T-helper 9 cell (primary cell): ENCODE data around the gene FGF14.
A peak's percentile ranks its signal among the peaks of the same experiment; 100 is the strongest.

Source experiments
- DNase-seq: peaks from one replicate; pipeline ENCODE4 v3.0.0-alpha.2; 2020
- total RNA-seq, 2 donors: gene quantifications; one replicate each; lab custom pipeline; 2026; lab: John Stamatoyannopoulos, UW

The FGF14 gene
- 0 to 0.56 reads per million in 2 donors for total RNA-seq

GRCh38 chr13:102401766-102402165 lies at the start of gene FGF14:
FGF14 (minus strand) TSS chr13:102402048.
- no peak for DNase-seq

GRCh38 chr13:102443249-102443648 lies 41.4 kb upstream of the FGF14 start:
- no peak for DNase-seq

DNA sequence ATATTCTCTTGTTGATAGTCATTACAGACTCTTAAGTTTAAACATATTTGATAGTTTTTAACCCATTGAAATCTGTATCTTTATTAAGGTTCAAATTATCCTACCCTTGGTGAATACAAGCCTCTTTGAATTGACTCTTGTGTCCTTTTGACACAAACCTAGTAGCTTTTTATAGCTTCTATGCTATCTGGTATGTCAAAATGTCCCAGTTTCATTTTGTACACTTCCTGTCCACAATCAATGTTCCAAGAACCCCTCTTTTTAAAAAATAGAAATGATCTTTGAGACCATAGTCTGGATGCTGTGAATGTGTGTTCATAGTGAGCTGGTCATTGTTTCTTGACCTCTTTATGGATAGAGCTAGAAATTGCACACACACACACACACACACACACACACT lies 39.2 kb upstream of the FGF14 start:
- DNase-seq = no peak

GRCh38 chr13:102440259-102440936 lies 38.5 kb upstream of the FGF14 start:
- DNase-seq = no peak

- no peak for DNase-seq
Measured at GRCh38 chr13:102422690-102423089, 20.8 kb upstream of the FGF14 start.

- no peak for DNase-seq
Measured at GRCh38 chr13:102405499-102406100, 3.8 kb upstream of the FGF14 start.

- no peak for DNase-seq
Measured at GRCh38 chr13:102402290-102402689, 442 bp upstream of the FGF14 start.

GRCh38 chr13:102401265-102401664 lies 583 bp downstream of the FGF14 start:
- DNase-seq = no peak

DNA sequence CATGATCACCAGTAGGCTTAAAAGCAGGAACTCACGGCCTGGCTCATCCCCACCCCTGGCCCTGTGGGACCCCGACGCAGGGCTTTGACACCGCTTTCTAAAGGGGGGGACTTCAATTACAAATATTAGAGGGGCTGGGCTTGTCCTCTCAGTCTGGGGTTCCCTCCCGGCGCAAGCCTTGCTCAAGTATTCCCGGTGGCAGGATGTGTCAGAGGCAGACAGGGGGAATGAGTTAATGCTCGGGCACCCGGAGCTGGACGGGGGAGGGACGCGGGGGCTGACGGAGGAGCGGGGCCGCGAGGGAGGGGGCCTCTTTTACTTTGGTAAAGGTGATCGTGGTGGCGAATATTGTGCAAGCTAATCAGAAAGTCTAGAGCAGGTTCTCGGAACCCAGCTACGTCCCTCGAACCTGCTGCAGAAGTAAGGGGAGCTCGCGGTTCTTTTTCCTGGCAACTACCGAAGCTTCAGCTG lies 1.1 kb downstream of the FGF14 start:
- no peak for DNase-seq

DNA sequence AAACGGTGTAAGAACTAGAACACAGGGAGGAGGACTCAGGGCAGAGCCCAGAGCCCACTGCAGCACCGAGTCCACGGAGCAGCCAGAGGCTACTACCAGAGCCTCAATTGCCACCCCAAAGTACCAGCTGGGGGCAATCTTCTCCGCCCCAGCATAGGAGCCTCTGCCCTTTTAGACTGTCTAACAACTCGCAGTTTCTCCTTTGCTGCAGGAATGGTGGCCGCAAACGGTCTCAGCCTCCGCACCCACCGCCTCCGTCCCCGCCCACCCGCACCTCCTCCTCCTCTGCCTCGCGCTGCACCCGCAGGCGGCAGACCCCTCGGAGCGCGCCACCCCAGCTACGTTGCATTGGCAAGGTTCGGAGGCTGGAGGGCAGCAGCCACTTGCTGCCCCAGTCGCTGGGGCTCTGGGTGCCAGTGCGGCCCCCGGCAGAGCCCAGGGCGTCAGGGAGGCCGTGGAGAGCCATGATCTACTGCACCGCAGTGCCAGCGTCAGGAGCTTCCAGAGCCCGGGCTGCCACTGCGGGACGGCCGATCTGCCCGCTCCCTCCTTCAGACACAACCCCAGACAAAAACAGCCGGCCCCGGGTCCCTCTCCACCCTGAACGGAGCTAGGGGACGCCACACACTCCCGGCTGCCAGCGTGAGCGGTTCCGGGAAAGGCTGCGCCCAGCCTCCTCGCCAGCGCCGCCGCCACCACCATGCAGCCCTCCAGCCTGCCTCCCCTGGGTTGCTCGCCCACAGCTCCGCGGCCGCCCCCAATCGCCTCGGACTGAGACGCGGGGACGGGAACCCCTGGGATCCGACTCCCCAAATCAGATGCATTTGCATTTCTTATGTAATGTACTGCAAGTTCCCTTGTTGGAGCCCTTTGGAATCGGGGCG lies 1.8 kb downstream of the FGF14 start:
- no peak for DNase-seq

DNA sequence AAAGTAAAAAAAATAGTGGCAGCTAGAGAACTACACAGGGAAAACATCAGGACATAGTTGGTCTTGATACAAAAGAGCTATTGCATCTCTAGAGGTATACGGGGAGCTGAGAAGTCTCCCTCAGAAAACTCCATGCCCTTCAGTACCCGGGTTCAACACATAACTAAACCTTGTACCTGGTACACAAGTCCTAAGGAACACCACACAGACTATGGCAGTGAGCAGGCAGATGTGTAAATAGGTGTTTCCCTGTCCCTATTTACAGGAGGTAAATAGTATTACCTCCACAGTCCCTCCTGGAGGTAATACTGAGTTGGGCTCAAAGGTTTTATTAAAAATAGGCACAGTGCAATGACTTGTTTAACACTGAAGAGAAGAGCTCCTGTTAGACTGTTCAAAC lies 5.9 kb downstream of the FGF14 start:
- DNase-seq = no peak

DNA sequence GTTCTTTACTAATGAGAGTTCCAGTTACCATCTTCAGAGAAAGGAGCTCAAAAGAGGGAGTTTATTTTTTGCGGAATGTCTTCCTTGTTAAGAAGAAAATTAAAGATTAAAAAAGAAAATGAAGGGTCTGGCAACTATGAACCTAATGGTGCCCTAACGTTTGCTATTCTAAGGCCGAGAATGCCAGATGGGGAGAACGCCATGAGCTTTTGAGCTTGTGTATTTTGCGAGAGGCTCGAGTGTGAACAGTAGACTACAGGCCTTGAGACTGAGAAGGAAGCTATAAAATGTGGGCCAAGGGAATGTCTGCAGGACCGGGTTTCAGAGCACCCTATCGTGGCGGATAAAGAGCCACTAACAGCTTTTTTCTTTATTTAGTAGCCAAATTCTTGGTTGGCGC lies 6.7 kb downstream of the FGF14 start:
- DNase-seq = no peak

DNA sequence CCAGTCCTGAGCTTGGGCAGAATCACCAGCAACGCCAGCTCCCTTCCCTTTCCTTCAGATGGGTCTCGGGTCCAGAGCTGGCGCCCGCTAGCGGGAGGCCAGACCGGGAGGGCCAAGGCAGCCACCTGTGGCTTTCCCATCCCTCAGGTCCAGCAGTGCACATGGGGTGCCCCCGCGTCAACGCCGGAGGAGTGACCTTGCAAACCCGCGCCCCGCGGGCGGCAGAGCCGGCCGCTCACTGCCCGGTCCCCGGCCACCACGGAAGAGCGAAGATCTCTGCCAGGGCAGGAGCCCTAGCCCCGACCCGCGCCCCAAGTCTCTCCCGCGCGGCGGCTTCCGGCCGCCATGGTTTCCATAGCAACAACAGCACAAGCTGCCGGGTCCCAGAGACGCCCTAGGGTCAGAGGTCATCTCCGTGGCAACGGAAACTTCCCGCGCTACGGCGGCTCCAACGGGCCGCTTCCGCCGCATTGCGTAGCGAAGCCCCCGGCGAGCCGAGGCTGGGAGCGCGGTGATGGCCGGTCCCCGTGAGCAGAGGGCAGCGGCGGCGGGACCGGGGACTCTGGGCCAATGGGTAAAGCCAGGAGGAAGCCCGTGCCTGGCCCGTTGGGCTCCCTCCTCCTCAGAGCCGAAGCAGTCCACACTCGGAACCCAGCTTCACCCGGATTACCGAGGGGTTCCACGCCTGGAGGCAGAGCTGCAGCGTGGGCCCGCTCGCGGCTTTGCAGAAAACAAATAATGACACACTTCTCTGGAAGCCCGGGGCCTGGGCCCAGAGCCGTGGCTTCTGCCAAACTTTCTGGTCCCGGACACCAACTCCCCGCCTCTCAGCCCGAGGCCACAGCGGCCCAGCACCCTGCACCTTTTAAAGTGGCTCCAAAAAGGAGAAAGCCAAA lies 7.4 kb downstream of the FGF14 start:
- DNase-seq = peak; percentile 95

DNA sequence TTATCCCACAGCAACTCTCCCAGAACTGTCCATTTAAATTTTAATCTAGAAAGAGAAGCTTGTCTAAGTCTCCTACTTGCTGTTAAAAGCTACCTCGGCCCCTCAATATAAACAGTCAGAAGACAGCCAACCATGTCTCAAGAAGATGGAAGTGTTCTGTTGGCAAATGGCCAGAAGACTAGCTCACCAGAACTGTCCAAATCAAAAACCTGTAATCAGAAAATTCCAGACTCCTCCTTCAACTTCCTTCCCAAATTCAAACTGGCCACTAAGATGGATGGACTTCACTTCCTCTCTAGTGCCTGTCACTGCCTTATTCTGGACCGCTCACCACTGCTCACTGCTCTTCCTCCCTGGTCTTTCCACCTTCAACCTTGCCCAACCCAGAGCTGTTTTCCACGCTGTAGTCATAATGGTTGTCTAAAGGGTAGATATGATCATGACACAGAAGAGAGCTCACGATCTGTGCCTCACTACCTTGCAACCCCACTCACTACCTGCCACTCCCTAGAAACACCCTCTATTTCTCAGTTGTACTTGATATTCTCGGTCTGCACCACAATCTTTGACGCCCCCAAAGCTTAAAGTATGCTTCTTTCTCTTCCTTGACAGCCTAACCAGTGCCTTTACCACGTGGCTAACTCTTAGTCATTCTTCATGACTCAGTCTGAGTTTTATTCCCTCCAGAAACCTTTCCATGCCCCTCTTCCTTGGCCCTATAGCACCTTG lies 9.2 kb downstream of the FGF14 start:
- DNase-seq = no peak

GRCh38 chr13:102386461-102386860 lies 15.4 kb downstream of the FGF14 start:
- no peak for DNase-seq

DNA sequence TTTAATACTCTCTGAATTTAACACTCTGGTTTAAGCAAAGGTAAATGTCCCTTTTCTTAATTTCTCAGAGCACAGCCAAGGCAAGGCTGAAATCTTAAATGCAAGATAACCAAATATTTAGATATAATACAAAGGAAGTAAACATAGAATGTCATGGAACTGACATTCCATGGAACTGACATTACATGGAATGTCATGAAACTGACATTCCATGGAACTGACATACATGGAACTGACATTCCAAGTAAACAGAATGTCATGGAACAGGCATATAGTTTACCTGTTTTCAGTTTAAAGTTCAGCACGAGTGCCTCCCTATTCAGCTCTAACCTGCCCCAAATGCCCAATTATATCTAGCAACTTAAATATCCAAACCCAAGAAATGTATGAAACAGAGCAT lies 21.8 kb downstream of the FGF14 start:
- no peak for DNase-seq

DNA sequence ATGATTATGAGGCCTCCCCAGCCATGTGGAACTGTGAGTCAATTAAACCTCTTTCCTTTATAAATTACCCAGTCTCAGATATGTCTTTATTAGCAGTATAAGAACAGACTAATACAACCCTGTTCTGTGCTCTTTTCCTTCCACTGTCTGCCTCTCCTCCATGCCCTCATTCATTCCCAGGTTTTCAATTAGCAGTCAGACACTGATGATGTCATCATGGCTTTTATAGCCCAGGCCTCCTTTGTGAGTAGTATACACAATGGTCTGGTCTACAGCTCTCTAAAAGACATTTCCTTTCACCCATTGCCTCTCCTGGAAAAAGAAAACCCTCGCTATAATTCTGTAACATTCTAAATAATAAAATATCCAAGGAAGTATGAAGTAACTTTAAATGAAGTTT lies 25.5 kb downstream of the FGF14 start:
- DNase-seq = no peak

GRCh38 chr13:102374726-102375125 lies 27.1 kb downstream of the FGF14 start:
- DNase-seq = no peak

DNA sequence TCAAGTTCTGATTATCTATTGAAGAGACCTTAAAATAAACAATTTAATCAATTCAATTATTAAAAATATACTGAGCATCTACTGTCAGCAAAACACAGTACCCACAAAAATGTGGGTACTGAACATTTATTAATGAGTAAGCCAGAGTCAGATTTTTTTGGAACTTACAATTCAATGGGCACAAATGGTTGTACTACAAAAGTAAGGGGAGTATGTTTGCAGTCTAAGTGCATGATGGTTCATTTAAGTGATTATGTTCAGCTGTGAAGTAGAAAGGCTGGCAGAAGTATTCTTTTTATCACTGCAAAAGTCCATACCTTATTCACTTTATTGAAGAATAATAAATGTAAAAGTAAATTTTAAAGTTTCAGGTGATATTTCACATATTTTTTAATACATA lies 27.6 kb downstream of the FGF14 start:
- no peak for DNase-seq

DNA sequence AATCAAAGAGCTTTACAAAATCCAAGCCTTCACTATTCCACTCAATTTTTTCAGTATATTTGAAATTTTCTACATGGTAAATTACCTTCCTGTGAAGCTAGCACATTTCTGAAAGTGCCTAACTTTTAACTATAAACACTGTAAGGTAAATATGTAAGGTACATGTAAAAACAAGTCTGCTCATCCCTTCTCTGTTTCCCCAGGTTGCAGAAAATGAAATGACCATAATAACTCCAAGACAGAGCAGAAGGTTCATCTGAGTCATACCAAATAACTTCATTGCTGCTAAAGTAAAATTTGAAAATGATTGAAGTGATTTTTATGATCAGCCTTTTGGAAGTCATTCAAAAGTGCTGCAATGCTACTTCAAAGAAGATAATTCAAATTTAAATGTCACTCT lies 28.6 kb downstream of the FGF14 start:
- no peak for DNase-seq

GRCh38 chr13:102369302-102369701 lies 32.5 kb downstream of the FGF14 start:
- DNase-seq = no peak

GRCh38 chr13:102367836-102368235 lies 34.0 kb downstream of the FGF14 start:
- DNase-seq = no peak
